SK-N-SH treated with all-trans-retinoic acid at 6 μM for 48 hours (cell line): ENCODE results near the gene TMEM60.

Experiments
- ARNTL ChIP-seq: fragments of 450-650 bp; formaldehyde crosslinking; IDR thresholded peaks from 2 replicates; pipeline ENCODE4 v1.5.0; 2020; ENCODE audit warnings: low read depth, mild to moderate bottlenecking, moderate library complexity, borderline replicate concordance
- BACH2 ChIP-seq: fragments of 250-450 bp; sonication (Bioruptor Pico); IDR thresholded peaks from 2 replicates; pipeline ENCODE4 v1.9.0; 2021; ENCODE audit warnings: mild to moderate bottlenecking, borderline replicate concordance
- OSR1 ChIP-seq: fragments of 250-450 bp; sonication (Bioruptor Pico); IDR thresholded peaks from 2 replicates; pipeline ENCODE4 v1.8.0; 2022; ENCODE audit warnings: moderate library complexity, mild to moderate bottlenecking, inconsistent platforms
- RARB ChIP-seq: fragments of 250-450 bp; sonication (Bioruptor Pico); IDR thresholded peaks from 2 replicates; pipeline ENCODE4 v1.8.0; 2021; ENCODE audit warnings: mild to moderate bottlenecking, moderate library complexity
- TCF4 ChIP-seq: fragments of 250-450 bp; sonication (Bioruptor Pico); IDR thresholded peaks from 2 replicates; pipeline ENCODE4 v1.8.0; 2021; ENCODE audit warnings: mild to moderate bottlenecking, moderate library complexity, borderline replicate concordance
- TF ChIP-seq, protein P1 (sequence below): fragments of 250-450 bp; sonication (Bioruptor Pico); IDR thresholded peaks from 2 replicates; pipeline ENCODE4 v1.8.0; 2021; ENCODE audit warnings: low read depth, mild to moderate bottlenecking, moderate library complexity, borderline replicate concordance
- TF ChIP-seq, protein P2 (sequence below): fragments of 250-450 bp; sonication (Bioruptor Pico); IDR thresholded peaks from 2 replicates; pipeline ENCODE4 v1.8.0; 2020; ENCODE audit warnings: mild to moderate bottlenecking, moderate library complexity, borderline replicate concordance
- TF ChIP-seq, protein P3 (sequence below): fragments of 250-450 bp; sonication (Bioruptor Pico); IDR thresholded peaks from 2 replicates; pipeline ENCODE4 v1.5.0; 2020; ENCODE audit warnings: mild to moderate bottlenecking, moderate library complexity
- TF ChIP-seq, protein P4 (sequence below): fragments of 250-450 bp; sonication (Bioruptor Pico); IDR thresholded peaks from 2 replicates; pipeline ENCODE4 v1.5.1; 2020; ENCODE audit warnings: low read depth, mild to moderate bottlenecking, moderate library complexity

DNA sequence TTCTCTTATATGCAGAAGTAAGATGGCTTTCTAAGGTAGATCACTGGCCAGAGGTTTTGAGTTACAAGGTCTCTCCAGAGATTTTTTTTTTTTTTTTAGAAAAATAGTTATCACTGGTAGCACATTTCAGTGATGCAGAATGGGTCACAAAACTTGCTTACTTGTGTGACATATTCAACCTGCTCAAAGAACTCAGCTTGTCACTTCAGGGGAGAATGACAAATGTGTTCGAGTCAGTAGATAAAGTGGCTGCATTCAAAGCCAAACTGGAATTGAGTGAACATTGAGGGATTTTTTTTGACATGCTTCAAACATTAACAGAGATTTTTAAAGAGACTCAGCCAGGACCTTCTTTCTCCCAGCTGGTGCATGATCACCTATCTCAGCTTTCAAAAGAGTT is 33.7 kb upstream of the TMEM60 start:
- TF ChIP-seq, protein P1, sequence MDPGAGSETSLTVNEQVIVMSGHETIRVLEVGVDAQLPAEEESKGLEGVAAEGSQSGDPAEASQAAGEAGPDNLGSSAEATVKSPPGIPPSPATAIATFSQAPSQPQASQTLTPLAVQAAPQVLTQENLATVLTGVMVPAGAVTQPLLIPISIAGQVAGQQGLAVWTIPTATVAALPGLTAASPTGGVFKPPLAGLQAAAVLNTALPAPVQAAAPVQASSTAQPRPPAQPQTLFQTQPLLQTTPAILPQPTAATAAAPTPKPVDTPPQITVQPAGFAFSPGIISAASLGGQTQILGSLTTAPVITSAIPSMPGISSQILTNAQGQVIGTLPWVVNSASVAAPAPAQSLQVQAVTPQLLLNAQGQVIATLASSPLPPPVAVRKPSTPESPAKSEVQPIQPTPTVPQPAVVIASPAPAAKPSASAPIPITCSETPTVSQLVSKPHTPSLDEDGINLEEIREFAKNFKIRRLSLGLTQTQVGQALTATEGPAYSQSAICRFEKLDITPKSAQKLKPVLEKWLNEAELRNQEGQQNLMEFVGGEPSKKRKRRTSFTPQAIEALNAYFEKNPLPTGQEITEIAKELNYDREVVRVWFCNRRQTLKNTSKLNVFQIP = no peak
- no peak for TF ChIP-seq OSR1 (CRISPR knock-in tag)
- TF ChIP-seq, protein P2, sequence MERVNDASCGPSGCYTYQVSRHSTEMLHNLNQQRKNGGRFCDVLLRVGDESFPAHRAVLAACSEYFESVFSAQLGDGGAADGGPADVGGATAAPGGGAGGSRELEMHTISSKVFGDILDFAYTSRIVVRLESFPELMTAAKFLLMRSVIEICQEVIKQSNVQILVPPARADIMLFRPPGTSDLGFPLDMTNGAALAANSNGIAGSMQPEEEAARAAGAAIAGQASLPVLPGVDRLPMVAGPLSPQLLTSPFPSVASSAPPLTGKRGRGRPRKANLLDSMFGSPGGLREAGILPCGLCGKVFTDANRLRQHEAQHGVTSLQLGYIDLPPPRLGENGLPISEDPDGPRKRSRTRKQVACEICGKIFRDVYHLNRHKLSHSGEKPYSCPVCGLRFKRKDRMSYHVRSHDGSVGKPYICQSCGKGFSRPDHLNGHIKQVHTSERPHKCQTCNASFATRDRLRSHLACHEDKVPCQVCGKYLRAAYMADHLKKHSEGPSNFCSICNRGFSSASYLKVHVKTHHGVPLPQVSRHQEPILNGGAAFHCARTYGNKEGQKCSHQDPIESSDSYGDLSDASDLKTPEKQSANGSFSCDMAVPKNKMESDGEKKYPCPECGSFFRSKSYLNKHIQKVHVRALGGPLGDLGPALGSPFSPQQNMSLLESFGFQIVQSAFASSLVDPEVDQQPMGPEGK = no peak
- TF ChIP-seq, protein P3, sequence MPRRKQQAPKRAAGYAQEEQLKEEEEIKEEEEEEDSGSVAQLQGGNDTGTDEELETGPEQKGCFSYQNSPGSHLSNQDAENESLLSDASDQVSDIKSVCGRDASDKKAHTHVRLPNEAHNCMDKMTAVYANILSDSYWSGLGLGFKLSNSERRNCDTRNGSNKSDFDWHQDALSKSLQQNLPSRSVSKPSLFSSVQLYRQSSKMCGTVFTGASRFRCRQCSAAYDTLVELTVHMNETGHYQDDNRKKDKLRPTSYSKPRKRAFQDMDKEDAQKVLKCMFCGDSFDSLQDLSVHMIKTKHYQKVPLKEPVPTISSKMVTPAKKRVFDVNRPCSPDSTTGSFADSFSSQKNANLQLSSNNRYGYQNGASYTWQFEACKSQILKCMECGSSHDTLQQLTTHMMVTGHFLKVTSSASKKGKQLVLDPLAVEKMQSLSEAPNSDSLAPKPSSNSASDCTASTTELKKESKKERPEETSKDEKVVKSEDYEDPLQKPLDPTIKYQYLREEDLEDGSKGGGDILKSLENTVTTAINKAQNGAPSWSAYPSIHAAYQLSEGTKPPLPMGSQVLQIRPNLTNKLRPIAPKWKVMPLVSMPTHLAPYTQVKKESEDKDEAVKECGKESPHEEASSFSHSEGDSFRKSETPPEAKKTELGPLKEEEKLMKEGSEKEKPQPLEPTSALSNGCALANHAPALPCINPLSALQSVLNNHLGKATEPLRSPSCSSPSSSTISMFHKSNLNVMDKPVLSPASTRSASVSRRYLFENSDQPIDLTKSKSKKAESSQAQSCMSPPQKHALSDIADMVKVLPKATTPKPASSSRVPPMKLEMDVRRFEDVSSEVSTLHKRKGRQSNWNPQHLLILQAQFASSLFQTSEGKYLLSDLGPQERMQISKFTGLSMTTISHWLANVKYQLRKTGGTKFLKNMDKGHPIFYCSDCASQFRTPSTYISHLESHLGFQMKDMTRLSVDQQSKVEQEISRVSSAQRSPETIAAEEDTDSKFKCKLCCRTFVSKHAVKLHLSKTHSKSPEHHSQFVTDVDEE (CRISPR knock-in tag) = no peak
- TF ChIP-seq RARB (CRISPR knock-in tag) = no peak
- no peak for TF ChIP-seq BACH2 (CRISPR knock-in tag)
- TF ChIP-seq, protein P4, sequence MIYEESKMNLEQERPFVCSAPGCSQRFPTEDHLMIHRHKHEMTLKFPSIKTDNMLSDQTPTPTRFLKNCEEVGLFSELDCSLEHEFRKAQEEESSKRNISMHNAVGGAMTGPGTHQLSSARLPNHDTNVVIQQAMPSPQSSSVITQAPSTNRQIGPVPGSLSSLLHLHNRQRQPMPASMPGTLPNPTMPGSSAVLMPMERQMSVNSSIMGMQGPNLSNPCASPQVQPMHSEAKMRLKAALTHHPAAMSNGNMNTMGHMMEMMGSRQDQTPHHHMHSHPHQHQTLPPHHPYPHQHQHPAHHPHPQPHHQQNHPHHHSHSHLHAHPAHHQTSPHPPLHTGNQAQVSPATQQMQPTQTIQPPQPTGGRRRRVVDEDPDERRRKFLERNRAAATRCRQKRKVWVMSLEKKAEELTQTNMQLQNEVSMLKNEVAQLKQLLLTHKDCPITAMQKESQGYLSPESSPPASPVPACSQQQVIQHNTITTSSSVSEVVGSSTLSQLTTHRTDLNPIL (CRISPR knock-in tag) = no peak
- TF ChIP-seq ARNTL (CRISPR knock-in tag) = no peak
- no peak for TF ChIP-seq TCF4 (CRISPR knock-in tag)
